HEK293T (cell line): Measurements from ENCODE around the gene ATG9B.

Experiments
- CTCF ChIA-PET: fragments of 350-600 bp; formaldehyde crosslinking; extraction: SDS; loops from one replicate; lab custom pipeline; 2021; ENCODE audit warnings: antibody characterized with exemption, inconsistent platforms; lab: Yijun Ruan, JAX
- POLR2A ChIA-PET: fragments of 350-600 bp; formaldehyde crosslinking; extraction: SDS; loops from one replicate; lab custom pipeline; 2020; ENCODE audit warnings: antibody characterized with exemption, inconsistent platforms; lab: Yijun Ruan, JAX
- DNase-seq: peaks from one replicate; pipeline ENCODE4 v3.0.0; 2012; ENCODE audit warnings: mixed read lengths; ENCODE audit errors: extremely low spot score
- ARNT ChIP-seq: fragments of 450-650 bp; IDR thresholded peaks from 2 replicates; pipeline ENCODE4 v1.6.1; 2017; ENCODE audit warnings: mild to moderate bottlenecking
- BHLHE40 ChIP-seq: fragments of 450-650 bp; IDR thresholded peaks from 2 replicates; pipeline ENCODE4 v1.6.1; 2016; ENCODE audit warnings: mild to moderate bottlenecking, moderate library complexity, borderline replicate concordance
- CTBP1 ChIP-seq: fragments of 450-650 bp; IDR thresholded peaks from 2 replicates; pipeline ENCODE4 v1.6.1; 2016; ENCODE audit warnings: borderline replicate concordance
- ELF4 ChIP-seq: fragments of 450-650 bp; IDR thresholded peaks from 2 replicates; pipeline ENCODE4 v1.6.1; 2017; ENCODE audit warnings: antibody characterized with exemption
- FOXA1 ChIP-seq: fragments of 450-650 bp; IDR thresholded peaks from 2 replicates; pipeline ENCODE4 v1.6.1; 2016; ENCODE audit warnings: mild to moderate bottlenecking
- FOXK2 ChIP-seq: fragments of 450-650 bp; IDR thresholded peaks from 2 replicates; pipeline ENCODE4 v1.6.1; 2016; ENCODE audit warnings: mild to moderate bottlenecking
- FOXM1 ChIP-seq: fragments of 450-650 bp; IDR thresholded peaks from 2 replicates; pipeline ENCODE4 v1.6.1; 2017; ENCODE audit warnings: mild to moderate bottlenecking, borderline replicate concordance
- HDGF ChIP-seq: fragments of 450-650 bp; IDR thresholded peaks from 2 replicates; pipeline ENCODE4 v1.6.1; 2017; ENCODE audit warnings: antibody characterized with exemption, borderline replicate concordance
- L3MBTL2 ChIP-seq: fragments of 450-650 bp; conservative IDR thresholded peaks from 2 replicates; pipeline ENCODE4 v1.6.1; 2016; ENCODE audit warnings: mild to moderate bottlenecking
- LEF1 ChIP-seq: fragments of 450-650 bp; IDR thresholded peaks from 2 replicates; pipeline ENCODE4 v1.6.1; 2017; ENCODE audit warnings: mild to moderate bottlenecking, borderline replicate concordance
- NFRKB ChIP-seq: fragments of 450-650 bp; IDR thresholded peaks from 2 replicates; pipeline ENCODE4 v1.6.1; 2016; ENCODE audit warnings: mild to moderate bottlenecking, moderate library complexity
- SP1 ChIP-seq: fragments of 450-650 bp; IDR thresholded peaks from 2 replicates; pipeline ENCODE4 v1.6.1; 2017
- SUZ12 ChIP-seq: fragments of 450-650 bp; IDR thresholded peaks from 2 replicates; pipeline ENCODE4 v1.6.1; 2016; ENCODE audit warnings: mild to moderate bottlenecking
- TARDBP ChIP-seq: fragments of 450-650 bp; IDR thresholded peaks from 2 replicates; pipeline ENCODE4 v1.6.1; 2016
- ZNF384 ChIP-seq: fragments of 450-650 bp; IDR thresholded peaks from 2 replicates; pipeline ENCODE4 v1.6.1; 2016
- TF ChIP-seq, protein P1 (sequence below): fragments of 450-650 bp; IDR thresholded peaks from 2 replicates; pipeline ENCODE4 v1.6.1; 2016

ATG9B gene

DNA sequence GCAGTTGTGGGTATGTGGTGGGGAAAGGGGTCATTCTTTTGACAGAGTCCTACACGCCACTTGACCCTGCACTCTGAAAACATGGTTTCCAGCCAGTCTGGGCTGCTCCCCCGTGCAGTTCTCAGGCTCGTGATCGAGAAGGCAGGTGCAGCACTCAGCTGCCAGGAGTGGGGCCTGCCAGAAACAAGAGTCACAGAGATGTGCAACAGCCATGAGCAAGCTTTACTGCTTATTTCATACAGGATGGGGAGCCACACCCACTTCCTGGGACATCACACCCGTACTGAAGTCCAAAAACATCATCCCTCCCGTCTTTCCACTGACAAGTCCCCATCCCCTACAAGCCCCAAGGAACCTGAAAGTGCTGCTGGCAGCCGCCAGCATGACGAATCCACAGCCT, 9.3 kb downstream of the ATG9B start:
- no peak for DNase-seq
- POLR2A ChIA-PET: no interaction called here
- CTCF ChIA-PET: interaction anchor here (0.6 kb wide), 1 partner anchor 52 kb away, joined by 3 read pairs; no protein-coding TSS in a partner anchor
- no peak for TF ChIP-seq ARNT
- no peak for TF ChIP-seq HDGF
- no peak for TF ChIP-seq TARDBP
- no peak for TF ChIP-seq FOXA1
- TF ChIP-seq ELF4: no peak
- TF ChIP-seq ZNF384: no peak
- TF ChIP-seq, protein P1, sequence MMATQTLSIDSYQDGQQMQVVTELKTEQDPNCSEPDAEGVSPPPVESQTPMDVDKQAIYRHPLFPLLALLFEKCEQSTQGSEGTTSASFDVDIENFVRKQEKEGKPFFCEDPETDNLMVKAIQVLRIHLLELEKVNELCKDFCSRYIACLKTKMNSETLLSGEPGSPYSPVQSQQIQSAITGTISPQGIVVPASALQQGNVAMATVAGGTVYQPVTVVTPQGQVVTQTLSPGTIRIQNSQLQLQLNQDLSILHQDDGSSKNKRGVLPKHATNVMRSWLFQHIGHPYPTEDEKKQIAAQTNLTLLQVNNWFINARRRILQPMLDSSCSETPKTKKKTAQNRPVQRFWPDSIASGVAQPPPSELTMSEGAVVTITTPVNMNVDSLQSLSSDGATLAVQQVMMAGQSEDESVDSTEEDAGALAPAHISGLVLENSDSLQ: no peak
- TF ChIP-seq LEF1: no peak
- TF ChIP-seq FOXK2: no peak
- TF ChIP-seq SP1: no peak
- TF ChIP-seq SUZ12: no peak
- TF ChIP-seq CTBP1: no peak
- no peak for TF ChIP-seq BHLHE40
- TF ChIP-seq FOXM1: no peak
- no peak for TF ChIP-seq L3MBTL2
- TF ChIP-seq NFRKB: no peak

DNA sequence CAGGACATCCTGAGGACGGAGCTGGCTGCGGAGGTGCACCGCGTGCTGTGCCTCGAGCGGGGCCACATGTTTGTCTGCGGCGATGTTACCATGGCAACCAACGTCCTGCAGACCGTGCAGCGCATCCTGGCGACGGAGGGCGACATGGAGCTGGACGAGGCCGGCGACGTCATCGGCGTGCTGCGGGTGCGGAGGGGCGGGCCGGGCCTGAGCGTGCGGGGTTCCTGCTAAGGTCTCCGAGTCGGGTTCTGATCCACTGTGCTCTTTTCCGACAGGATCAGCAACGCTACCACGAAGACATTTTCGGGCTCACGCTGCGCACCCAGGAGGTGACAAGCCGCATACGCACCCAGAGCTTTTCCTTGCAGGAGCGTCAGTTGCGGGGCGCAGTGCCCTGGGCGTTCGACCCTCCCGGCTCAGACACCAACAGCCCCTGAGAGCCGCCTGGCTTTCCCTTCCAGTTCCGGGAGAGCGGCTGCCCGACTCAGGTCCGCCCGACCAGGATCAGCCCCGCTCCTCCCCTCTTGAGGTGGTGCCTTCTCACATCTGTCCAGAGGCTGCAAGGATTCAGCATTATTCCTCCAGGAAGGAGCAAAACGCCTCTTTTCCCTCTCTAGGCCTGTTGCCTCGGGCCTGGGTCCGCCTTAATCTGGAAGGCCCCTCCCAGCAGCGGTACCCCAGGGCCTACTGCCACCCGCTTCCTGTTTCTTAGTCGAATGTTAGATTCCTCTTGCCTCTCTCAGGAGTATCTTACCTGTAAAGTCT, 10.4 kb downstream of the ATG9B start:
- no peak for TF ChIP-seq LEF1
- no peak for TF ChIP-seq HDGF
- no peak for TF ChIP-seq CTBP1
- TF ChIP-seq SP1: no peak
- TF ChIP-seq SUZ12: no peak
- TF ChIP-seq FOXM1: no peak
- TF ChIP-seq, protein P1: no peak
- TF ChIP-seq FOXA1: no peak
- no peak for TF ChIP-seq FOXK2
- no peak for TF ChIP-seq ARNT
- no peak for DNase-seq
- ChIA-PET CTCF (interaction anchor here (1.2 kb wide), 1 partner anchor 51 kb away, joined by 3 read pairs; no protein-coding TSS in a partner anchor), POLR2A (interaction anchor here (1.9 kb wide), 1 partner anchor 14 kb away, joined by 9 read pairs; the partner anchor contains the start of gene ABCB8)

DNA sequence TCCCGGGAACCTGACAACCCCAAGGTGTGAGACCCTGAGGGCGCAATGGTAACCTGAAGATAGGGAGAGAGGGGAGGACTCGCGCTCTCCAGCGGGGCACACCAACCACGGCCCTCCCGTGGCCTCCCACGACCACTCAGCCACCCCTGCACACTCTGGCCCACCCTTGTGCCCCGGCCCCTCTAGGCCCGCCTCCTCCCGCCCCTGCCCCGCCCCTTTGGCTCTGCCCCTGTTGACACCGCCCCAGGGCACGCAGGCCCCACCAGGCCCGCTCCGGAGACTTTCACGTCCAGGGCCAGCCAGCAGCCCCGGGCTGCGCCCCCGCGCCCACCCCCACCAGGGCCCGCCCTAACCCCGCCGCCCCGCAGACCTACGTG, 10.9 kb downstream of the ATG9B start:
- DNase-seq: no peak
- ChIA-PET CTCF (interaction anchor here (1.2 to 1.3 kb wide), 2 partner anchors 51 to 97 kb away, joined by 3 to 9 read pairs; no protein-coding TSS in a partner anchor), POLR2A (interaction anchor here (1.9 kb wide), 1 partner anchor 15 kb away, joined by 9 read pairs; the partner anchor contains the start of gene ABCB8)
- TF ChIP-seq SUZ12 (no peak), SP1 (no peak), ZNF384 (no peak), CTBP1 (no peak), NFRKB (no peak), ELF4 (no peak), LEF1 (no peak), FOXM1 (no peak), BHLHE40 (no peak), FOXA1 (no peak), L3MBTL2 (no peak), ARNT (no peak), TARDBP (no peak), HDGF (no peak), FOXK2 (no peak)
- TF ChIP-seq, protein P1: no peak

DNA sequence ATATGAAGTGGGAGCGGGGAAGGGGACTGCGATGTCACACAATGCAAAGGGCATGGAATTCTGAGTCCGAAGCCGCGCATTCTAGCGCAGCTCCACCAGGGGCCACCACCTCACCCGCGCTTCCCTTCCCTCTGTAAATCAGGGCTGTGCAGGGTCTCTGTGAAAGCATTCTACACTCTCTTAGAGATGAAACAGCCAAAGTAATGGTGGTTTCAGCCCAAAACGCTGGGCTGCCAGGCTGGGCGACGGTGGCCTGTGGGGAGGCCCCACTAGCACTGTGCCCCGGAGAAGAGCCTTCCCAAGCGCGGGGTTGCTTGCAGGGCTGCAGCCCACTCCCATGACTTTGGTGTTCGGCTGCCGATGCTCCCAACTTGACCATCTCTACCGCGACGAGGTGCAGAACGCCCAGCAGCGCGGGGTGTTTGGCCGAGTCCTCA, 11.4 kb downstream of the ATG9B start:
- no peak for TF ChIP-seq SP1
- TF ChIP-seq FOXK2: no peak
- no peak for TF ChIP-seq ELF4
- TF ChIP-seq ZNF384: no peak
- TF ChIP-seq HDGF: no peak
- TF ChIP-seq NFRKB: no peak
- TF ChIP-seq SUZ12: no peak
- no peak for TF ChIP-seq BHLHE40
- no peak for TF ChIP-seq LEF1
- no peak for TF ChIP-seq ARNT
- TF ChIP-seq L3MBTL2: no peak
- no peak for TF ChIP-seq FOXM1
- TF ChIP-seq TARDBP: no peak
- no peak for TF ChIP-seq FOXA1
- TF ChIP-seq, protein P1: no peak
- no peak for TF ChIP-seq CTBP1
- ChIA-PET POLR2A (interaction anchor here (1.9 kb wide), 1 partner anchor 15 kb away, joined by 9 read pairs; the partner anchor contains the start of gene ABCB8), CTCF (interaction anchor here (0.7 to 1.3 kb wide), 4 partner anchors 9 to 115 kb away, joined by 3 to 9 read pairs (median 4); no protein-coding TSS in a partner anchor)
- DNase-seq: peak; percentile 85
